Activated naive CD4-positive, alpha-beta T cell treated with anti-CD3 and anti-CD28 coated beads, Interleukin-2, amount 10 ng/mL, durations not matched to agents 7 days and 5 days (primary cell): ENCODE results near the gene TTLL13.
A peak's percentile ranks its signal among the peaks of the same experiment; 100 is the strongest.

ENCODE experiments used
- CTCF ChIA-PET: fragments of 350-600 bp; sonication (Branson Sonifier 250); formaldehyde crosslinking; loops from one replicate; lab custom pipeline; 2021; ENCODE audit warnings: antibody characterized with exemption; lab: Charles Lee
- DNase-seq: peaks from one replicate; pipeline ENCODE4 v3.0.0-alpha.2; 2020
- H3K27ac Mint-ChIP-seq: one replicate; pipeline ENCODE4 v1.8.0; 2021; ENCODE audit warnings: mild to moderate bottlenecking, moderate library complexity, mixed read lengths
- H3K27me3 Mint-ChIP-seq: one replicate; pipeline ENCODE4 v1.8.0; 2021; ENCODE audit warnings: mild to moderate bottlenecking, mixed read lengths
- H3K36me3 Mint-ChIP-seq: one replicate; pipeline ENCODE4 v1.8.0; 2021; ENCODE audit warnings: mixed read lengths
- H3K4me1 Mint-ChIP-seq: one replicate; pipeline ENCODE4 v1.8.0; 2021; ENCODE audit warnings: mixed read lengths
- H3K4me3 Mint-ChIP-seq: one replicate; pipeline ENCODE4 v1.8.0; 2021; ENCODE audit warnings: mild to moderate bottlenecking, moderate library complexity, mixed read lengths
- H3K9me3 Mint-ChIP-seq: one replicate; pipeline ENCODE4 v1.8.0; 2021; ENCODE audit warnings: mixed read lengths

Gene TTLL13

GRCh38 chr15:90223441-90224165 is 25.8 kb upstream of the TTLL13 start:
- Mint-ChIP-seq H3K36me3 (peaks cover 23% of the 10 kb centered on the region), H3K4me1 (peaks cover 9% of the 10 kb centered on the region), H3K9me3 (no peaks in the 10 kb centered on the region), H3K27ac (no peak overlapping the region), H3K4me3 (no peak overlapping the region), H3K27me3 (no peaks in the 10 kb centered on the region)
- CTCF ChIA-PET: no interaction called here
- DNase-seq: no peak

GRCh38 chr15:90225047-90225446 is 24.3 kb upstream of the TTLL13 start:
- peaks cover 12% of the 10 kb centered on the region for H3K4me1 Mint-ChIP-seq
- no peaks in the 10 kb centered on the region for H3K9me3 Mint-ChIP-seq
- H3K27me3 Mint-ChIP-seq: no peaks in the 10 kb centered on the region
- no peak overlapping the region for H3K27ac Mint-ChIP-seq
- DNase-seq: no peak
- H3K4me3 Mint-ChIP-seq: no peak overlapping the region
- CTCF ChIA-PET: no interaction called here
- H3K36me3 Mint-ChIP-seq: peaks cover 37% of the 10 kb centered on the region

GRCh38 chr15:90225504-90226234 is 23.7 kb upstream of the TTLL13 start:
- Mint-ChIP-seq H3K36me3 (peaks cover 37% of the 10 kb centered on the region), H3K27ac (no peak overlapping the region)
- CTCF ChIA-PET: no interaction called here

GRCh38 chr15:90227336-90227735 is 22.0 kb upstream of the TTLL13 start:
- H3K27ac Mint-ChIP-seq: no peak overlapping the region
- no peaks in the 10 kb centered on the region for H3K9me3 Mint-ChIP-seq
- no peak overlapping the region for H3K4me3 Mint-ChIP-seq
- no peaks in the 10 kb centered on the region for H3K27me3 Mint-ChIP-seq
- CTCF ChIA-PET: interaction anchor here (1.6 to 2.9 kb wide), 2 partner anchors 9 to 84 kb away, joined by 4 to 12 read pairs; no protein-coding TSS in a partner anchor
- H3K4me1 Mint-ChIP-seq: peaks cover 35% of the 10 kb centered on the region
- DNase-seq: no peak
- peaks cover 44% of the 10 kb centered on the region for H3K36me3 Mint-ChIP-seq

More at GRCh38 chr15:90225504-90226234, 23.7 kb upstream of the TTLL13 start:
- Mint-ChIP-seq H3K4me1 (peaks cover 18% of the 10 kb centered on the region), H3K9me3 (no peaks in the 10 kb centered on the region), H3K4me3 (no peak overlapping the region), H3K27me3 (no peaks in the 10 kb centered on the region)
- no peak for DNase-seq

- Mint-ChIP-seq H3K4me3 (no peak overlapping the region), H3K27ac (no peak overlapping the region), H3K4me1 (peaks cover 42% of the 10 kb centered on the region), H3K36me3 (peaks cover 45% of the 10 kb centered on the region), H3K9me3 (no peaks in the 10 kb centered on the region), H3K27me3 (no peaks in the 10 kb centered on the region)
- no peak for DNase-seq
- CTCF ChIA-PET: interaction anchor here (1.6 to 2.9 kb wide), 2 partner anchors 10 to 84 kb away, joined by 4 to 12 read pairs; no protein-coding TSS in a partner anchor
Observed at GRCh38 chr15:90227816-90228772, 21.3 kb upstream of the TTLL13 start.

GRCh38 chr15:90228960-90229359 is 20.4 kb upstream of the TTLL13 start:
- H3K4me1 Mint-ChIP-seq: peaks cover 42% of the 10 kb centered on the region
- no peak overlapping the region for H3K27ac Mint-ChIP-seq
- CTCF ChIA-PET: interaction anchor here (2.9 kb wide), 1 partner anchor 11 kb away, joined by 12 read pairs; no protein-coding TSS in a partner anchor
- no peak for DNase-seq
- H3K36me3 Mint-ChIP-seq: peaks cover 40% of the 10 kb centered on the region
- no peak overlapping the region for H3K4me3 Mint-ChIP-seq
- H3K9me3 Mint-ChIP-seq: no peaks in the 10 kb centered on the region
- H3K27me3 Mint-ChIP-seq: no peaks in the 10 kb centered on the region

- H3K27me3 Mint-ChIP-seq: no peaks in the 10 kb centered on the region
- peaks cover 51% of the 10 kb centered on the region for H3K4me1 Mint-ChIP-seq
- no peaks in the 10 kb centered on the region for H3K9me3 Mint-ChIP-seq
- peaks cover 33% of the 10 kb centered on the region for H3K36me3 Mint-ChIP-seq
- CTCF ChIA-PET: interaction anchor here (1.0 to 1.2 kb wide), 3 partner anchors 8 to 702 kb away, joined by 3 to 5 read pairs (median 4); no protein-coding TSS in a partner anchor
- peak overlapping the region; percentile 33 for H3K27ac Mint-ChIP-seq
- H3K4me3 Mint-ChIP-seq: peak overlapping the region; percentile 88
- no peak for DNase-seq
Observed at GRCh38 chr15:90230071-90230494, 19.3 kb upstream of the TTLL13 start.

- Mint-ChIP-seq H3K9me3 (no peaks in the 10 kb centered on the region), H3K36me3 (peaks cover 33% of the 10 kb centered on the region), H3K27ac (peak overlapping the region; percentile 92), H3K4me3 (peak overlapping the region; percentile 88), H3K4me1 (peaks cover 54% of the 10 kb centered on the region), H3K27me3 (no peaks in the 10 kb centered on the region)
- DNase-seq: no peak
- CTCF ChIA-PET: interaction anchor here (0.7 to 1.5 kb wide), 4 partner anchors 9 to 701 kb away, joined by 3 to 5 read pairs (median 4); no protein-coding TSS in a partner anchor
Observed at GRCh38 chr15:90230610-90231009, 18.7 kb upstream of the TTLL13 start.

- peak; percentile 90 for DNase-seq
- H3K9me3 Mint-ChIP-seq: no peaks in the 10 kb centered on the region
- peak overlapping the region; percentile 92 for H3K27ac Mint-ChIP-seq
- CTCF ChIA-PET: interaction anchor here (0.7 to 2.5 kb wide), 6 partner anchors 10 to 700 kb away, joined by 3 to 8 read pairs (median 4); partner anchors contain the start of gene SEMA4B
- H3K4me1 Mint-ChIP-seq: peaks cover 60% of the 10 kb centered on the region
- peaks cover 35% of the 10 kb centered on the region for H3K36me3 Mint-ChIP-seq
- peak overlapping the region; percentile 88 for H3K4me3 Mint-ChIP-seq
- no peaks in the 10 kb centered on the region for H3K27me3 Mint-ChIP-seq
Observed at GRCh38 chr15:90231028-90232017, 18.0 kb upstream of the TTLL13 start.

- Mint-ChIP-seq H3K27ac (peak overlapping the region; percentile 92), H3K36me3 (peaks cover 31% of the 10 kb centered on the region), H3K4me3 (peak overlapping the region; percentile 88), H3K4me1 (peaks cover 60% of the 10 kb centered on the region), H3K9me3 (no peaks in the 10 kb centered on the region), H3K27me3 (no peaks in the 10 kb centered on the region)
- CTCF ChIA-PET: interaction anchor here (0.9 to 2.5 kb wide), 7 partner anchors 10 to 89 kb away, joined by 3 to 8 read pairs (median 4); partner anchors contain the start of genes SEMA4B and TTLL13
- DNase-seq: no peak
Observed at GRCh38 chr15:90232196-90232595, 17.2 kb upstream of the TTLL13 start.

- Mint-ChIP-seq H3K27ac (peak overlapping the region; percentile 92), H3K4me3 (peak overlapping the region; percentile 88), H3K27me3 (no peaks in the 10 kb centered on the region), H3K4me1 (peaks cover 60% of the 10 kb centered on the region), H3K36me3 (peaks cover 30% of the 10 kb centered on the region), H3K9me3 (no peaks in the 10 kb centered on the region)
- CTCF ChIA-PET: interaction anchor here (0.9 to 2.5 kb wide), 10 partner anchors 10 to 700 kb away, joined by 3 to 8 read pairs (median 4); partner anchors contain the start of genes SEMA4B and TTLL13
- peak; percentile 28 for DNase-seq
Observed at GRCh38 chr15:90232941-90233386, 16.4 kb upstream of the TTLL13 start.

- DNase-seq: peak; percentile 98
- peak within 1 kb of the TSS; percentile 88 for H3K4me3 Mint-ChIP-seq
- peaks cover 35% of the 10 kb centered on the region for H3K36me3 Mint-ChIP-seq
- H3K4me1 Mint-ChIP-seq: peaks cover 64% of the 10 kb centered on the region
- H3K27me3 Mint-ChIP-seq: no peaks in the 10 kb centered on the region
- H3K27ac Mint-ChIP-seq: peak within 1 kb of the TSS; percentile 92
- no peaks in the 10 kb centered on the region for H3K9me3 Mint-ChIP-seq
- CTCF ChIA-PET: interaction anchor here (0.8 to 2.5 kb wide), 11 partner anchors 11 to 699 kb away, joined by 3 to 8 read pairs (median 3); partner anchors contain the start of genes NGRN, SEMA4B and TTLL13
Observed at GRCh38 chr15:90233387-90234095, 15.8 kb upstream of the TTLL13 start, which contains the start of gene CIB1. Gene CIB1 (minus strand): TSS chr15:90233941. CDS start chr15:90233885, 56 bp downstream.
